A549 treated with CpdA at 1 μM for 4 hours (cell line): Measurements from ENCODE around the gene SPOCD1. TPM values are rescaled to one million over a fixed set of nuclear protein-coding genes. Genes with fewer than 3 reads are reported as not detected.

Experiments
- total RNA-seq: library from RNA; stranded (reverse); fragments of 200-300 nt; extraction: Qiagen RNA extraction; gene quantifications from 5 replicates; pipeline ENCODE4 v1.2.3, GENCODE V29; 2022; ENCODE audit warnings: low read depth

Gene SPOCD1
- 3.5 to 6.9 TPM (median 5.1 TPM) in 5 replicates for total RNA-seq

GRCh38 chr1:31815752-31816500 is at the start of gene SPOCD1:
Gene SPOCD1, minus strand, starts transcription at chr1:31816022. Its CDS starts 689 bp downstream, at chr1:31815333.

GRCh38 chr1:31764312-31765040 is 51.3 kb downstream of the SPOCD1 start, which contains the start of gene ADGRB2:
Gene ADGRB2, minus strand, starts transcription at chr1:31764340. Its CDS starts 7,119 bp downstream, at chr1:31757221.

Other genes with a start within 250 kb of the SPOCD1 start
- gene TINAGL1, start 239.5 kb downstream of the SPOCD1 start, total RNA-seq = 0.50 to 0.97 TPM (median 0.71 TPM) in 5 replicates
- gene HCRTR1, start 198.3 kb downstream of the SPOCD1 start, total RNA-seq = 0.07 to 0.08 TPM in 2 of 5 replicates, not detected in the others
- 41.1 to 50.3 TPM (median 47.8 TPM) in 5 replicates for gene PEF1, start 171.1 kb downstream of the SPOCD1 start, total RNA-seq
- 5.2 to 6.2 TPM (median 5.4 TPM) in 5 replicates for gene COL16A1, start 112.0 kb downstream of the SPOCD1 start, total RNA-seq
- gene ADGRB2, start 51.7 kb downstream of the SPOCD1 start, total RNA-seq = 5.8 to 7.5 TPM (median 7.1 TPM) in 5 replicates
- 190 to 235 TPM (median 209 TPM) in 5 replicates for gene PTP4A2, start 122.3 kb upstream of the SPOCD1 start, total RNA-seq
- gene KHDRBS1, start 197.8 kb upstream of the SPOCD1 start, total RNA-seq = 120 to 145 TPM (median 131 TPM) in 5 replicates